ENCODE measurements around the gene ABHD10.

- TF ChIP-seq POLR2A (IDR thresholded peaks at IDR 0.05) = no peak
- TF ChIP-seq, protein P1, sequence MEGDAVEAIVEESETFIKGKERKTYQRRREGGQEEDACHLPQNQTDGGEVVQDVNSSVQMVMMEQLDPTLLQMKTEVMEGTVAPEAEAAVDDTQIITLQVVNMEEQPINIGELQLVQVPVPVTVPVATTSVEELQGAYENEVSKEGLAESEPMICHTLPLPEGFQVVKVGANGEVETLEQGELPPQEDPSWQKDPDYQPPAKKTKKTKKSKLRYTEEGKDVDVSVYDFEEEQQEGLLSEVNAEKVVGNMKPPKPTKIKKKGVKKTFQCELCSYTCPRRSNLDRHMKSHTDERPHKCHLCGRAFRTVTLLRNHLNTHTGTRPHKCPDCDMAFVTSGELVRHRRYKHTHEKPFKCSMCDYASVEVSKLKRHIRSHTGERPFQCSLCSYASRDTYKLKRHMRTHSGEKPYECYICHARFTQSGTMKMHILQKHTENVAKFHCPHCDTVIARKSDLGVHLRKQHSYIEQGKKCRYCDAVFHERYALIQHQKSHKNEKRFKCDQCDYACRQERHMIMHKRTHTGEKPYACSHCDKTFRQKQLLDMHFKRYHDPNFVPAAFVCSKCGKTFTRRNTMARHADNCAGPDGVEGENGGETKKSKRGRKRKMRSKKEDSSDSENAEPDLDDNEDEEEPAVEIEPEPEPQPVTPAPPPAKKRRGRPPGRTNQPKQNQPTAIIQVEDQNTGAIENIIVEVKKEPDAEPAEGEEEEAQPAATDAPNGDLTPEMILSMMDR (IDR thresholded peaks at IDR 0.05) = no peak
These were observed 20.9 kb downstream of the ABHD10 start for GRCh38 chr3:111999484-112000324.
